Heart left ventricle (tissue), 16 donors: ENCODE results near the gene ABLIM2. TPM values are rescaled to one million over a fixed set of nuclear protein-coding genes. Genes with fewer than 3 reads are reported as not detected.

Experiments
- ATAC-seq, 4 donors: fragments of 200-7000 bp; cut with Tn5 transposase; one replicate each; pipeline ENCODE4 v1.9.1; 2020 to 2022; ENCODE audit warnings: moderate library complexity in 4 of 4, mild to moderate bottlenecking in 3 of 4, moderate number of reproducible peaks in 1 of 4
- DNase-seq, 5 donors: peaks; one replicate each; pipeline ENCODE4 v3.0.0-alpha.2; 2020
- H3K27ac ChIP-seq, 12 donors: fragments of 200-600 bp; sonication (generic) in 4 of 12; one replicate each; pipeline versions ENCODE4 v1.5.0 to v1.8.0; 2016 to 2022; ENCODE audit warnings: mild to moderate bottlenecking in 2 of 12
- H3K27me3 ChIP-seq, 9 donors: fragments of 200-600 bp; sonication (generic) in 2 of 9; one replicate each; pipeline versions ENCODE4 v1.5.1 to v1.8.0; 2016 to 2022; ENCODE audit warnings: mild to moderate bottlenecking in 3 of 9
- H3K36me3 ChIP-seq, 9 donors: fragments of 200-600 bp; sonication (generic) in 2 of 9; one replicate each; pipeline versions ENCODE4 v1.5.0 to v1.8.0; 2018 to 2022; ENCODE audit warnings: mild to moderate bottlenecking in 2 of 9
- H3K4me1 ChIP-seq, 12 donors: fragments of 200-600 bp; sonication (generic) in 4 of 12; one replicate each; pipeline versions ENCODE4 v1.5.0 to v1.8.0; 2016 to 2022; ENCODE audit warnings: mild to moderate bottlenecking in 3 of 12
- H3K4me3 ChIP-seq, 12 donors: fragments of 200-600 bp; sonication (generic) in 4 of 12; one replicate each; pipeline versions ENCODE4 v1.5.0 to v1.8.0; 2017 to 2022; ENCODE audit warnings: mild to moderate bottlenecking in 9 of 12, moderate library complexity in 4 of 12
- H3K9me3 ChIP-seq, 12 donors: fragments of 200-600 bp; sonication (generic) in 4 of 12; one replicate each; pipeline versions ENCODE4 v1.5.0 to v1.8.0; 2016 to 2022; ENCODE audit warnings: mild to moderate bottlenecking in 1 of 12
- CTCF ChIP-seq, 12 donors: fragments of 200-600 bp; sonication (generic) in 4 of 12; IDR thresholded peaks; one replicate each; pipeline versions ENCODE4 v1.5.0 to v1.8.0; 2018 to 2022; ENCODE audit warnings: antibody characterized with exemption in 12 of 12, mild to moderate bottlenecking in 5 of 12
- POLR2A ChIP-seq, 2 donors: fragments of 450-650 bp; IDR thresholded peaks; one replicate each; pipeline ENCODE4 v1.6.1; 2017; ENCODE audit warnings: antibody characterized with exemption in 2 of 2, mild to moderate bottlenecking in 2 of 2, moderate library complexity in 2 of 2
- WGBS, 4 donors: extraction: QIAGEN DNeasy Blood & Tissue Kit in 2 of 4; methylation state at CpG; one replicate each; pipeline versions ENCODE4 v1.1.5 to v1.1.7; 2013 to 2018; 5-methylcytosine and 5-hydroxymethylcytosine counted together
- intact Hi-C, 10 donors: fragments of 100-400 bp; cut with DNase I; formaldehyde crosslinking; loops; one replicate each; pipeline versions ENCODE4 v1.11.1 to v1.14.2; 2022
- polyA plus RNA-seq, 2 donors: library from polyadenylated mRNA; stranded (reverse); fragments of 200-250 nt; gene quantifications; one replicate each; pipeline ENCODE4 v1.2.3, GENCODE V29; 2013
- total RNA-seq, 9 donors: library from RNA; depleted of rRNA in 2 of 9; stranded (reverse); fragments of >200 nt in 2 of 9; fragmentation: NEBNext Ultra II Directional in 3 of 9; extraction: Animal tissue kit (Norgen Biotek cat#: 25700) in 3 of 9; gene quantifications; one replicate each; pipeline versions ENCODE4 v1.1.0 to v1.2.4, GENCODE V29; 2016 to 2023
- donor health status: ischemic (EF 13 %, LVEDD 7.1; RV severe dilation, severe dysfunction).
- donor health status: healthy with polysubstance abuse.
- donor health status: DM: no; HTN: yes; CAD: no.
- donor health status: DM: no; HTN: no; CAD: no.
- donor health status: ischemic (EF 25% LVEDD 6.9; RV normal size, moderate dysfunction).
- donor health status: ischemic (EF 25% LVEDD 5.7; RV mildly dilated, moderate dysfunction).
- donor health status: healthy.
- donor health status: DM: yes; HTN: yes; CAD: no.
- donor health status: ischemic (EF 35%, LVEDD 5.7; RV mildly dilated, moderate dysfunction).
- donor health status: nonischemic (EF 11% LVEDD 7.7; RV severe dilation, severe dysfunction).
- donor health status: DM: yes; HTN: yes; CAD: no.
- donor health status: PGD.
- donor health status: ischemic (EF 29% LVEDD 5.4; RV normal size, mild dysfunction).
- donor health status: nonischemic (EF 23%, LVEDD 6.1; RV moderate dilation, normal function).

The ABLIM2 gene
- total and polyA plus RNA-seq, 11 donors = 11.1 to 27.9 (median 18.4) TPM

- Histone ChIP-seq H3K27me3 (no peaks in the 10 kb centered on the region), H3K4me1 (peaks cover 0 to 13% (median 7%) of the 10 kb centered on the region in 12 donors), H3K4me3 (no peak overlapping the region), H3K27ac (no peak overlapping the region), H3K9me3 (peaks cover 0 to 11% (median 0%) of the 10 kb centered on the region in 12 donors), H3K36me3 (peaks cover 0 to 3% (median 0%) of the 10 kb centered on the region in 9 donors)
- intact Hi-C loops = loop anchor here (1.0 to 10.0 kb wide), 11 partner anchors 50 to 793 kb away; partner anchors contain the start of genes AFAP1 (in 1 of the 10) and SORCS2 (in 1 of the 10)
- WGBS, 4 donors = 53 to 60% (median 56%) methylated on average over 10 of the region's 10 CpGs
- DNase-seq (peak; percentile 64 to 72 (median 67)), ATAC-seq (peak; percentile 46 to 79 (median 75))
- peak; percentile 75 to 93 (median 86) for TF ChIP-seq CTCF (IDR thresholded peaks at IDR 0.05)
- no peak for TF ChIP-seq POLR2A (IDR thresholded peaks at IDR 0.05)
These were observed 171.2 kb downstream of the ABLIM2 start for GRCh38 chr4:7987148-7987989.

GRCh38 chr4:7985891-7986441 lies 172.6 kb downstream of the ABLIM2 start:
- intact Hi-C loops = loop anchor here in 8 of 10 donors (2.0 to 10.0 kb wide), 8 partner anchors 49 to 791 kb away; partner anchors contain the start of genes AFAP1 (in 1 of the 8) and SORCS2 (in 1 of the 8)
- H3K27ac ChIP-seq = no peak overlapping the region
- H3K27me3 ChIP-seq = no peaks in the 10 kb centered on the region
- H3K9me3 ChIP-seq = peaks cover 0 to 11% (median 0%) of the 10 kb centered on the region in 12 donors
- H3K4me1 ChIP-seq = peaks cover 0 to 13% (median 7%) of the 10 kb centered on the region in 12 donors
- DNase-seq (peak in 2 of 5 donors; percentile 20 to 29), ATAC-seq (peak in 3 of 4 donors; percentile 4 to 29 (median 17))
- TF ChIP-seq POLR2A (IDR thresholded peaks at IDR 0.05) (no peak), CTCF (IDR thresholded peaks at IDR 0.05) (no peak)
- peaks cover 0 to 3% (median 0%) of the 10 kb centered on the region in 9 donors for H3K36me3 ChIP-seq
- WGBS, 4 donors = 44 to 55% (median 48%) methylated on average over 21 of the region's 21 CpGs
- H3K4me3 ChIP-seq = peak overlapping the region in 1 of 12 donors; percentile 4

GRCh38 chr4:7985072-7985471 lies 173.5 kb downstream of the ABLIM2 start:
- 89 to 96% (median 92%) methylated on average over 11 to 12 of the region's 12 CpGs for WGBS, 4 donors
- Histone ChIP-seq H3K4me1 (peaks cover 0 to 13% (median 7%) of the 10 kb centered on the region in 12 donors), H3K4me3 (no peak overlapping the region), H3K9me3 (peaks cover 0 to 11% (median 0%) of the 10 kb centered on the region in 12 donors), H3K27ac (no peak overlapping the region), H3K36me3 (no peaks in the 10 kb centered on the region), H3K27me3 (no peaks in the 10 kb centered on the region)
- intact Hi-C loops = loop anchor here in 8 of 10 donors (5.0 to 10.0 kb wide), 6 partner anchors 48 to 790 kb away; partner anchors contain the start of genes AFAP1 (in 1 of the 8) and SORCS2 (in 1 of the 8)
- ATAC-seq (no peak), DNase-seq (peak in 1 of 5 donors; percentile 48)
- no peak for TF ChIP-seq POLR2A (IDR thresholded peaks at IDR 0.05)
- no peak for TF ChIP-seq CTCF (IDR thresholded peaks at IDR 0.05)
